Body of pancreas (tissue), 4 donors: ENCODE data around the gene UNC93A. TPM values are rescaled to one million over a fixed set of nuclear protein-coding genes. Genes with fewer than 3 reads are reported as not detected.

ENCODE experiments used
- ATAC-seq: fragments of 150-250 bp; one replicate; pipeline ENCODE4 v1.9.1; 2016
- DNase-seq, 4 donors: peaks; one replicate each; pipeline ENCODE4 v3.0.0-alpha.2; 2019
- H3K27ac ChIP-seq, 4 donors: fragments of 200-600 bp; sonication (generic); 1 replicate in 3 of 4; 2 replicates in 1 of 4; pipeline versions ENCODE4 v1.5.1 to v1.6.1; 2016 to 2019; ENCODE audit warnings: mild to moderate bottlenecking in 1 of 4, mixed read lengths in 1 of 4, moderate library complexity in 1 of 4
- H3K27me3 ChIP-seq, 2 donors: fragments of 200-600 bp; sonication (generic); one replicate each; pipeline ENCODE4 v1.6.0; 2016; ENCODE audit warnings: mild to moderate bottlenecking in 1 of 2
- H3K36me3 ChIP-seq, 2 donors: fragments of 200-600 bp; sonication (generic); replicated peaks in 1 of 2; 2 replicates each; pipeline ENCODE4 v1.5.1; 2016; ENCODE audit warnings: low read depth in 2 of 2; ENCODE audit not compliant: insufficient read depth in 1 of 2
- H3K4me1 ChIP-seq: fragments of 200-600 bp; sonication (generic); one replicate; pipeline ENCODE4 v1.6.0; 2016
- H3K4me3 ChIP-seq, 2 donors: fragments of 200-600 bp; sonication (generic); 1 replicate in 1 of 2; 2 replicates in 1 of 2; pipeline ENCODE4 v1.5.1; 2016 to 2019
- H3K9me3 ChIP-seq, 3 donors: fragments of 200-600 bp; sonication (generic); 1 replicate in 2 of 3; 2 replicates in 1 of 3; pipeline ENCODE4 v1.5.1; 2016
- CTCF ChIP-seq, 7 experiments: fragments of 450-650 bp in 4 of 7; fragments of 200-600 bp in 3 of 7; sonication (generic) in 3 of 7; IDR thresholded peaks; one replicate each; pipeline ENCODE4 v1.5.1; 2016 to 2019; ENCODE audit warnings: antibody characterized with exemption in 7 of 7
- POLR2A ChIP-seq, 3 donors: fragments of 450-650 bp; IDR thresholded peaks; one replicate each; pipeline ENCODE4 v1.6.1; 2016; ENCODE audit warnings: antibody characterized with exemption in 3 of 3, mild to moderate bottlenecking in 2 of 3
- WGBS, 2 donors: methylation state at CpG; one replicate each; pipeline ENCODE4 v1.1.5; 2017; 5-methylcytosine and 5-hydroxymethylcytosine counted together
- intact Hi-C: fragments of 100-400 bp; cut with DNase I; formaldehyde crosslinking; loops from one replicate; pipeline ENCODE4 v1.15.1; 2023
- total RNA-seq, 2 donors: library from RNA; depleted of rRNA; stranded (reverse); fragments of >200 nt; gene quantifications; one replicate each; pipeline ENCODE4 v1.1.0, GENCODE V29; 2016

Gene UNC93A
- total RNA-seq, 2 donors from 2014 or later: not detected

- TF ChIP-seq CTCF (IDR thresholded peaks at IDR 0.05): no peak
- no peak for TF ChIP-seq POLR2A (IDR thresholded peaks at IDR 0.05)
- DNase-seq (no peak), ATAC-seq (no peak)
- WGBS, 2 donors: 73 to 75% methylated on average over 13 of the region's 13 CpGs
- no peaks in the 10 kb centered on the region for H3K27me3 ChIP-seq
- no peak overlapping the region for H3K27ac ChIP-seq
- H3K9me3 ChIP-seq: no peaks in the 10 kb centered on the region
- H3K36me3 ChIP-seq: no peaks in the 10 kb centered on the region
- no peak overlapping the region for H3K4me3 ChIP-seq
- H3K4me1 ChIP-seq: no peaks in the 10 kb centered on the region
- intact Hi-C loops: no loop called here
These were observed 11.7 kb downstream of the UNC93A start for GRCh38 chr6:167302796-167303195.

GRCh38 chr6:167303675-167304625, 12.8 kb downstream of the UNC93A start:
- Histone ChIP-seq H3K4me3 (no peak overlapping the region), H3K36me3 (no peaks in the 10 kb centered on the region), H3K27me3 (no peaks in the 10 kb centered on the region), H3K4me1 (no peaks in the 10 kb centered on the region), H3K9me3 (no peaks in the 10 kb centered on the region), H3K27ac (no peak overlapping the region)
- DNase-seq (no peak), ATAC-seq (no peak)
- 73 to 76% methylated on average over 22 of the region's 22 CpGs for WGBS, 2 donors
- intact Hi-C loops: no loop called here
- no peak for TF ChIP-seq POLR2A (IDR thresholded peaks at IDR 0.05)
- no peak for TF ChIP-seq CTCF (IDR thresholded peaks at IDR 0.05)

- intact Hi-C loops: no loop called here
- DNase-seq: no peak
- Histone ChIP-seq H3K9me3 (no peaks in the 10 kb centered on the region), H3K27me3 (no peaks in the 10 kb centered on the region), H3K4me1 (no peaks in the 10 kb centered on the region), H3K4me3 (no peak overlapping the region), H3K27ac (no peak overlapping the region), H3K36me3 (no peaks in the 10 kb centered on the region)
- no peak for ATAC-seq
- TF ChIP-seq CTCF (IDR thresholded peaks at IDR 0.05) (no peak), POLR2A (IDR thresholded peaks at IDR 0.05) (no peak)
- 68 to 84% methylated on average over 2 of the region's 2 CpGs for WGBS, 2 donors
These were observed 13.8 kb downstream of the UNC93A start for GRCh38 chr6:167304912-167305311.

GRCh38 chr6:167305796-167306195, 14.7 kb downstream of the UNC93A start:
- TF ChIP-seq POLR2A (IDR thresholded peaks at IDR 0.05): no peak
- TF ChIP-seq CTCF (IDR thresholded peaks at IDR 0.05): no peak
- intact Hi-C loops: no loop called here
- WGBS, 2 donors: 78 to 80% methylated on average over 17 to 18 of the region's 18 CpGs

More at GRCh38 chr6:167305796-167306195, 14.7 kb downstream of the UNC93A start:
- DNase-seq (no peak), ATAC-seq (no peak)
- no peak overlapping the region for H3K27ac ChIP-seq
- no peaks in the 10 kb centered on the region for H3K4me1 ChIP-seq
- H3K36me3 ChIP-seq: no peaks in the 10 kb centered on the region
- no peaks in the 10 kb centered on the region for H3K9me3 ChIP-seq
- H3K4me3 ChIP-seq: no peak overlapping the region
- no peaks in the 10 kb centered on the region for H3K27me3 ChIP-seq
